ENCODE measurements around the gene VRK2. TPM values are rescaled to one million over a fixed set of nuclear protein-coding genes. Genes with fewer than 3 reads are reported as not detected.
"Not testable (repeated sequence)": the region's sequence is repeated elsewhere in the genome, so short reads cannot be mapped to it uniquely, and the experiment has no call there.

Gene VRK2
- total RNA-seq, 3 donors from 2014 or later = 26.9 to 34.0 (median 28.2) TPM

GRCh38 chr2:58138396-58139030 is 91.9 kb downstream of the VRK2 start:
- intact Hi-C loops (cut with DNase I; ENCODE audit: low total_unique reads) = no loop called here
- Histone ChIP-seq H3K4me1 (no peaks in the 10 kb centered on the region), H3K36me3 (peaks cover 5% of the 10 kb centered on the region)

GRCh38 chr2:58140508-58141072 is 94.0 kb downstream of the VRK2 start:
- Histone ChIP-seq H3K27ac (no peak overlapping the region), H3K27me3 (no peaks in the 10 kb centered on the region), H3K4me3 (no peak overlapping the region), H3K4me1 (no peaks in the 10 kb centered on the region), H3K9me3 (no peaks in the 10 kb centered on the region), H3K36me3 (peaks cover 5% of the 10 kb centered on the region)
- intact Hi-C loops (cut with DNase I; ENCODE audit: low total_unique reads) = no loop called here
- DNase-seq (ENCODE audit: low spot score in 2 of 2) = no peak
- no peak for TF ChIP-seq CTCF (IDR thresholded peaks at IDR 0.05)
- no peak for TF ChIP-seq POLR2AphosphoS5 (IDR thresholded peaks at IDR 0.05)
- TF ChIP-seq POLR2A (IDR thresholded peaks at IDR 0.05) = no peak

More at GRCh38 chr2:58138396-58139030, 91.9 kb downstream of the VRK2 start:
- DNase-seq (ENCODE audit: low spot score in 2 of 2) = no peak
- Histone ChIP-seq H3K4me3 (no peak overlapping the region), H3K9me3 (no peaks in the 10 kb centered on the region), H3K27ac (no peak overlapping the region), H3K27me3 (no peaks in the 10 kb centered on the region)
- TF ChIP-seq POLR2AphosphoS5 (IDR thresholded peaks at IDR 0.05) (no peak), CTCF (IDR thresholded peaks at IDR 0.05) (no peak), POLR2A (IDR thresholded peaks at IDR 0.05) (no peak)

DNA sequence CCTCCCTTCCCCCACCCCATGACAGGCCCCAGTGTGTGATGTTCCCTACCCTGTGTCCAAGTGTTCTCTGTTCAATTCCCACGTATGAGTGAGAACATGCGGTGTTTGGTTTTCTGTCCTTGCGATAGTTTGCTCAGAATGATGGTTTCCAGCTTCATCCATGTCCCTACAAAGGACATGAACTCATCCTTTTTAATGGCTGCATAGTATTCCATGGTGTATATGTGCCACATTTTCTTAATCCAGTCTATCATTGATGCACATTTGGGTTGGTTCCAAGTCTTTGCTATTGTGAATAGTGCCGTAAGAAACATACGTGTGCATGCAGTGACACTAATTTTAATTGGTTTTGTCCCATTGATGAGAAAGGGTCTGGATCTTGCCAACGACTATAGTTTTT is 99.2 kb downstream of the VRK2 start:
- H3K27me3 ChIP-seq; H3K36me3 ChIP-seq; H3K27ac ChIP-seq; intact Hi-C loops (cut with DNase I; ENCODE audit: low total_unique reads); H3K4me3 ChIP-seq; DNase-seq (ENCODE audit: low spot score in 2 of 2); H3K9me3 ChIP-seq; H3K4me1 ChIP-seq: not testable (repeated sequence)

- Histone ChIP-seq H3K4me3 (no peak overlapping the region), H3K27ac (no peak overlapping the region), H3K4me1 (no peaks in the 10 kb centered on the region), H3K27me3 (no peaks in the 10 kb centered on the region), H3K9me3 (no peaks in the 10 kb centered on the region), H3K36me3 (no peaks in the 10 kb centered on the region)
- intact Hi-C loops (cut with DNase I; ENCODE audit: low total_unique reads) = no loop called here
- TF ChIP-seq POLR2AphosphoS5 (IDR thresholded peaks at IDR 0.05) = no peak
- no peak for TF ChIP-seq CTCF (IDR thresholded peaks at IDR 0.05)
- TF ChIP-seq POLR2A (IDR thresholded peaks at IDR 0.05) = no peak
- DNase-seq (ENCODE audit: low spot score in 2 of 2) = no peak
Measured at GRCh38 chr2:58146707-58147106, 100.1 kb downstream of the VRK2 start.

- no peaks in the 10 kb centered on the region for H3K27me3 ChIP-seq
- DNase-seq (ENCODE audit: low spot score in 2 of 2) = no peak
- no peak overlapping the region for H3K4me3 ChIP-seq
- H3K27ac ChIP-seq = no peak overlapping the region
- intact Hi-C loops (cut with DNase I; ENCODE audit: low total_unique reads) = no loop called here
- no peaks in the 10 kb centered on the region for H3K36me3 ChIP-seq
- H3K9me3 ChIP-seq = no peaks in the 10 kb centered on the region
- H3K4me1 ChIP-seq = no peaks in the 10 kb centered on the region
- no peak for TF ChIP-seq POLR2A (IDR thresholded peaks at IDR 0.05)
- TF ChIP-seq CTCF (IDR thresholded peaks at IDR 0.05) = no peak
- no peak for TF ChIP-seq POLR2AphosphoS5 (IDR thresholded peaks at IDR 0.05)
Measured at GRCh38 chr2:58155160-58155778, 108.7 kb downstream of the VRK2 start.

All from breast epithelium (tissue), 4 donors.